HCT116 (cell line): ENCODE results near the gene KLF6.

ENCODE experiments used
- CEBPB ChIP-seq: IDR thresholded peaks from 2 replicates; pipeline ENCODE4 v1.6.1; 2012; ENCODE audit warnings: low read depth
- CTCF ChIP-seq, 3 experiments: fragments of 200-600 bp in 1 of 3; sonication (generic) in 1 of 3; IDR thresholded peaks in 2 of 3; conservative IDR thresholded peaks in 1 of 3; 2 replicates each; pipeline ENCODE4 v1.5.1; 2012 to 2017; ENCODE audit warnings: low read depth in 2 of 3, low read length in 2 of 3, antibody characterized with exemption in 1 of 3, borderline replicate concordance in 1 of 3, control low read depth in 1 of 3, mild to moderate bottlenecking in 1 of 3, mixed read lengths in 1 of 3, mixed run types in 1 of 3, moderate library complexity in 1 of 3; ENCODE audit not compliant: insufficient read depth in 1 of 3
- POLR2A ChIP-seq: IDR thresholded peaks from 2 replicates; pipeline ENCODE4 v1.7.0; 2011; ENCODE audit warnings: borderline replicate concordance; ENCODE audit not compliant: insufficient read depth, insufficient read length; ENCODE audit errors: extremely low read depth
- SRF ChIP-seq: IDR thresholded peaks from 2 replicates; pipeline ENCODE4 v1.6.1; 2012; ENCODE audit warnings: low read depth
- YY1 ChIP-seq: IDR thresholded peaks from 2 replicates; pipeline ENCODE4 v1.6.1; 2011; ENCODE audit warnings: low read length, low read depth, moderate library complexity, mild to moderate bottlenecking; ENCODE audit not compliant: insufficient replicate concordance; ENCODE audit errors: extremely low read depth
- ZNF274 ChIP-seq: fragments of 200-500 bp; sonication (Bioruptor generic); IDR thresholded peaks from 2 replicates; pipeline ENCODE4 v1.6.1; 2014; ENCODE audit warnings: mild to moderate bottlenecking, low read depth, low read length, inconsistent platforms

DNA sequence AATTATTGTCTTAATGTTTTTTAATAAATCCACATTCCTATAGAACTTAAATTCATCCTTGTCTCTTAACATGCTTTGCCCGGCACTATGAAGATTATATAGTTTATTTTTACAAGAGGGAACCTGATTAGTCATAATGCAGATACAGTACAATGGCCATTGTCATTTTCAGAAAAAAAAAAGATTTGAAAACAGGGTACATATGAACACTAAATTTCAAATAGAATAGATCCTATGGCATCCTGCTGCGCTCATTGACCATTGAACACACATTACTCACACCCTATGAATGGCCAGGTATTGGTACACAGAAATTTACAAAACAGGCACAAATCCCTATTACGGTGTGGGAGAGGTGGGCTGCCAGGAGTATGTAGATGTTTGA is 2.0 kb upstream of the KLF6 start:
- no peak for TF ChIP-seq CTCF (IDR thresholded peaks at IDR 0.05 in 2 of 3, conservative IDR thresholded peaks at IDR 0.05 in 1 of 3; ENCODE audit: borderline replicate concordance in 1 of 3, insufficient read depth in 1 of 3, low read depth in 2 of 3, low read length in 2 of 3)
- TF ChIP-seq ZNF274 = no peak
- TF ChIP-seq YY1 = no peak
- no peak for TF ChIP-seq CEBPB
- no peak for TF ChIP-seq POLR2A
- TF ChIP-seq SRF = no peak
